Pancreas (tissue), 10 donors: ENCODE data around the gene ICAM4. TPM values are rescaled to one million over a fixed set of nuclear protein-coding genes. Genes with fewer than 3 reads are reported as not detected.

Experiments used
- ATAC-seq, 4 donors: fragments of 200-7000 bp; cut with Tn5 transposase; one replicate each; pipeline versions ENCODE4 v1.8.0 to v1.9.1; 2020; ENCODE audit warnings: mild to moderate bottlenecking in 4 of 4, moderate library complexity in 4 of 4
- DNase-seq, 6 donors: peaks; one replicate each; pipeline ENCODE4 v3.0.0-alpha.2; 2020
- FAIRE-seq: peaks from 2 replicates; lab custom pipeline; 2012; peaks lifted over from hg19 to GRCh38; lab: Jason Lieb, UNC
- H3K27ac ChIP-seq, 4 donors: fragments of 200-600 bp; sonication (generic); 1 replicate in 3 of 4; 2 replicates in 1 of 4; pipeline versions ENCODE4 v1.5.0 to v1.8.0; 2020
- H3K27me3 ChIP-seq, 4 donors: fragments of 200-600 bp; one replicate each; pipeline ENCODE4 v1.8.0; 2021
- H3K36me3 ChIP-seq, 3 donors: fragments of 200-600 bp; sonication (generic) in 1 of 3; one replicate each; pipeline versions ENCODE4 v1.5.0 to v1.8.0; 2020 to 2021
- H3K4me1 ChIP-seq, 3 donors: fragments of 200-600 bp; one replicate each; pipeline ENCODE4 v1.8.0; 2021
- H3K4me3 ChIP-seq, 4 donors: fragments of 200-600 bp; sonication (generic) in 2 of 4; one replicate each; pipeline versions ENCODE4 v1.5.0 to v1.8.0; 2020 to 2021
- H3K9me3 ChIP-seq, 4 donors: fragments of 200-600 bp; one replicate each; pipeline ENCODE4 v1.8.0; 2021
- WGBS, 2 donors: extraction: QIAGEN DNeasy Blood & Tissue Kit; methylation state at CpG; one replicate each; pipeline ENCODE4 v1.1.7; 2013; 5-methylcytosine and 5-hydroxymethylcytosine counted together
- intact Hi-C, 3 donors: fragments of 100-400 bp; cut with DNase I; formaldehyde crosslinking; loops; one replicate each; pipeline versions ENCODE4 v1.11.1 to v1.14.2; 2022
- polyA plus RNA-seq, 2 donors: library from polyadenylated mRNA; stranded (reverse); fragments of 200-250 nt; gene quantifications; one replicate each; pipeline ENCODE4 v1.2.3, GENCODE V29; 2013
- total RNA-seq, 6 donors: library from RNA; stranded (reverse); fragmentation: NEBNext Ultra II Directional in 4 of 6; extraction: Animal tissue kit (Norgen Biotek cat#: 25700) in 4 of 6; gene quantifications; one replicate each; pipeline versions ENCODE4 v1.2.1 to v1.2.4, GENCODE V29; 2021 to 2023
- TF ChIP-seq, protein P1 (sequence below), 4 donors: fragments of 200-600 bp; sonication (generic) in 3 of 4; IDR thresholded peaks; one replicate each; pipeline versions ENCODE4 v1.5.0 to v1.8.0; 2021; ENCODE audit warnings: antibody characterized with exemption in 4 of 4
- donor health status: healthy with polysubstance abuse.
- donor health status: DM: no; HTN: no; CAD: no; lungs with moderate emphysema.
- donor health status: DM: no; HTN: no; CAD: no.
- donor health status: control.
- donor health status: control.
- donor health status: Bipolar disorder and iron deficiency.
- donor health status: DM: yes; HTN: yes; CAD: no.
- donor health status: DM: no; HTN: no; CAD: no.
- donor health status: DM: no; HTN: no; CAD: no.
- donor health status: DM: yes; HTN: yes; CAD: no.

ICAM4 gene
- total and polyA plus RNA-seq, 8 donors: 0.13 to 0.56 (median 0.21) TPM; not detected in 2

DNA sequence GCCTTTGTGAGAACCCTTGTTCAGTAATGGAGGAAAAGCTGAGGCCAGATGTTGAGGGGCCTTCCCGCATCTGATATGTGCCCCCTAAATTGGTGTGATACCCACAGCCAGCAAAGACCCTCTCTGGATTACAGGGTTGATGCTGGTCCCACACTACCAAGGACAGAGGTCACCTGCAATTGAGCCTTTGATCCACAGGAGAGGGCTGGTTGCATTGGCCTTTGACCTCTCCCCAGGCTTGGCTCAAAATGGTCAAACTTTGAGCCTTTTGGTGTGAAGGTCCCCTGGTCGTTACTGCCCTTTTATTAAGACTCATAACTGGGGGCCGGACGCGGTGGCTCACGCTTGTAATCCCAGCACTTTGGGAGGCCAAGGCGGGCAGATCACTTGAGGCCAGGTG lies 43.1 kb upstream of the ICAM4 start:
- intact Hi-C loops: no loop called here
- 89 to 90% methylated on average over 7 of the region's 7 CpGs for WGBS, 2 donors
- Histone ChIP-seq H3K27me3 (no peaks in the 10 kb centered on the region), H3K27ac (no peak overlapping the region), H3K4me3 (no peak overlapping the region), H3K36me3 (no peaks in the 10 kb centered on the region), H3K9me3 (no peaks in the 10 kb centered on the region), H3K4me1 (no peaks in the 10 kb centered on the region)
- DNase-seq (no peak), FAIRE-seq (no peak), ATAC-seq (no peak)
- TF ChIP-seq, protein P1, sequence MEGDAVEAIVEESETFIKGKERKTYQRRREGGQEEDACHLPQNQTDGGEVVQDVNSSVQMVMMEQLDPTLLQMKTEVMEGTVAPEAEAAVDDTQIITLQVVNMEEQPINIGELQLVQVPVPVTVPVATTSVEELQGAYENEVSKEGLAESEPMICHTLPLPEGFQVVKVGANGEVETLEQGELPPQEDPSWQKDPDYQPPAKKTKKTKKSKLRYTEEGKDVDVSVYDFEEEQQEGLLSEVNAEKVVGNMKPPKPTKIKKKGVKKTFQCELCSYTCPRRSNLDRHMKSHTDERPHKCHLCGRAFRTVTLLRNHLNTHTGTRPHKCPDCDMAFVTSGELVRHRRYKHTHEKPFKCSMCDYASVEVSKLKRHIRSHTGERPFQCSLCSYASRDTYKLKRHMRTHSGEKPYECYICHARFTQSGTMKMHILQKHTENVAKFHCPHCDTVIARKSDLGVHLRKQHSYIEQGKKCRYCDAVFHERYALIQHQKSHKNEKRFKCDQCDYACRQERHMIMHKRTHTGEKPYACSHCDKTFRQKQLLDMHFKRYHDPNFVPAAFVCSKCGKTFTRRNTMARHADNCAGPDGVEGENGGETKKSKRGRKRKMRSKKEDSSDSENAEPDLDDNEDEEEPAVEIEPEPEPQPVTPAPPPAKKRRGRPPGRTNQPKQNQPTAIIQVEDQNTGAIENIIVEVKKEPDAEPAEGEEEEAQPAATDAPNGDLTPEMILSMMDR (IDR thresholded peaks at IDR 0.05): no peak

DNA sequence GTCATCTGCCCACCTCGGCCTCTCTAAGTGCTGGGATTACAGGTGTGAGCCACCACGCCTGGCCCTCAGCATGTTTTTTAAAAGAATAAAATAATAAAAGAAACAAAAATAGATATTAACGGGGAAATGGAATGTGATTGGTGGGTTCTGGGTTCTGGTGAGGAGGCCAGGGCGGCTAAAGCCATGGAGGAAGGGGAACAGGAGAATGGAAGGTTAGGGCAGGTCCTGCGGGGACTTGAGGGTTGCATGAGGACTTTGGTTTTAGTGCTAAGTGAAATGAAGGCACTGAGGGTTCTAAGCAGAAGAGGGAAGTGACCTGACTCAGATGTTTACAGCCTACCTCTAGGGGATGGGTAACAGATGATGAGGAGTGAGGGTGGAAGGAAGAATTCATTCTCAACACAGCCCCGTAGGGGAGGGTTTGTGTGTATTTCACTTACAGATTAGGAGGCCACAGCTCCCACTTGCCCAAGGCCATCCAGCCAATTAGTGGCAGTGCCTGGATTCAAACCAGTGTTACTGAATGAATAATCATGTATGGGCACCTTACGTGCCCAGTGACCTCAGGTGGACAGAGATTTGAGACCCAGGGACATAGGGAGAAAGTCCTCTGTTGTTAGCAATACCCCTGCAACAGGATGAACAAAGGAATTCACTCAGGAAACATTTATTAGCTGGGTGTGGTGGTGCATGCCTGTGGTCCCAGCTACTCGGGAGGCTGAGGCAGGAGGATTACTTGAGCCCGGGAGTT lies 41.4 kb upstream of the ICAM4 start:
- intact Hi-C loops: no loop called here
- Histone ChIP-seq H3K9me3 (no peaks in the 10 kb centered on the region), H3K36me3 (no peaks in the 10 kb centered on the region), H3K27ac (no peak overlapping the region), H3K27me3 (no peaks in the 10 kb centered on the region), H3K4me1 (no peaks in the 10 kb centered on the region), H3K4me3 (no peak overlapping the region)
- 70 to 75% methylated on average over 9 of the region's 9 CpGs for WGBS, 2 donors
- TF ChIP-seq, protein P1 (IDR thresholded peaks at IDR 0.05): no peak
- FAIRE-seq: no peak
- ATAC-seq: no peak
- no peak for DNase-seq

DNA sequence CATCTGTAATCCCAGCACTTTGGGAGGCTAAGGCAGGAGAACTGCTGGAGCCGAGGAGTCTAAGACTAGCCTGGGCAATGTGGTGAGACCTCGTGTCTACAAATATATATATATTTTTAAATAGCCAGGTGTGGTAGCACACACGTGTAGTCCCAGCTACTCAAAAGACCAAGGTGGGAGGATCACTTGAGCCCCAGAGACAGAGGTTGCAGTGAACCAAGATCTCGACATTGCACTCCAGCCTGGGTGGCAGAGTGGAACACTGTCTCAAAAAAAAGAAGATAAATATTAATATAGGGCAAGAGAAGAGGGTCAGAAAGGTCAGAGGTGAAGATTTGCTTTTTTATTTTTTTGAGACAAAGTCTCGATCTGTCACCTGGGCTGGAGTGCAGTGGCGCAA lies 40.2 kb upstream of the ICAM4 start:
- Histone ChIP-seq H3K36me3 (no peaks in the 10 kb centered on the region), H3K4me1 (no peaks in the 10 kb centered on the region), H3K27ac (no peak overlapping the region), H3K9me3 (no peaks in the 10 kb centered on the region), H3K4me3 (no peak overlapping the region), H3K27me3 (no peaks in the 10 kb centered on the region)
- ATAC-seq (no peak), FAIRE-seq (no peak), DNase-seq (no peak)
- 70 to 77% methylated on average over 6 of the region's 6 CpGs for WGBS, 2 donors
- intact Hi-C loops: no loop called here
- TF ChIP-seq, protein P1 (IDR thresholded peaks at IDR 0.05): no peak

DNA sequence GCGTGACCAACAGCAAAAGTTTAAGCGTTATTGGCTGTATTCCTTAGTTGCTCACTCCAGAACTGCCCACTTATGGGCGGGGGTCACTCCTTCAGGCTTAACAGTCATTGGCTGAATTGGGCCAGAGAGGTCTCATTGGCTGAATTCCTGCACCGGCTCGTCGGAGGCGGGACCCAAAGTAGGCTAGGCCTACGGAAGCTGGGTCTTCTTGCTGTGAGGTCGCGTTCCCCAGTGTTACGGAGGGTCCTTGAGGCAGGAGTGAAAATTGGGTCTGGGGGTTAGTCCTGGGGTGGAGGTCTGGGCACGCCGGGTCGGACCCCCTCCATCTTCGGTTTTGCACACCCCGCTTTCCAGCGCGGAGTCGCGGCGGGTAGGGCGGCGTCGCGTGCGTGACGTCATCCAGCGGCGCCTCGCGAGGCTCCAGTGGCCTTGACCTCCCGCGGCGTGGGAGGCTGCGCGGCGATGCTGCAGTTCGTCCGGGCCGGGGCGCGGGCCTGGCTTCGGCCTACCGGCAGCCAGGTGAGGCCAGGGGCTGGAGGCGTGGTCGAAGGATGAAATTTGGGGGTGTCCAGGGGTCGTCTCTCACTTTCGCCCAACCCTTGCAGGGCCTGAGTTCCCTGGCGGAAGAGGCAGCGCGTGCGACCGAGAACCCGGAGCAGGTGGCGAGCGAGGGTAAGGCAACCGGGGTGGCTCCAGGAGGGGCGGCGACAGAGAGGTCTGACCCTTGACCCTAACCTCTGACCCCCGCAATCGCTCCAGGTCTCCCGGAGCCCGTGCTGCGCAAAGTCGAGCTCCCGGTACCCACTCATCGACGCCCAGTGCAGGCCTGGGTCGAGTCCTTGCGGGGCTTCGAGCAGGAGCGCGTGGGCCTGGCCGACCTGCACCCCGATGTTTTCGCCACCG lies 34.7 kb upstream of the ICAM4 start, which contains the start of gene MRPL4:
MRPL4 (plus strand) TSS at position 423 of the 903 bp plus-strand sequence; CDS start at position 463, 40 bp downstream.
- WGBS, 2 donors: 1 to 2% methylated on average over 72 to 77 of the region's 77 CpGs
- peak; percentile 98 for FAIRE-seq
- DNase-seq: peak; percentile 90 to 97 (median 96)
- TF ChIP-seq, protein P1 (IDR thresholded peaks at IDR 0.05): no peak
- Histone ChIP-seq H3K27ac (peak within 1 kb of the TSS; percentile 34 to 68 (median 55)), H3K4me1 (peaks cover 0 to 4% (median 3%) of the 10 kb centered on the region in 3 donors), H3K9me3 (no peaks in the 10 kb centered on the region), H3K27me3 (no peaks in the 10 kb centered on the region), H3K36me3 (peaks cover 0 to 5% (median 0%) of the 10 kb centered on the region in 3 donors), H3K4me3 (peak within 1 kb of the TSS; percentile 52 to 99 (median 72))
- intact Hi-C loops: no loop called here
- peak; percentile 94 to 96 (median 94) for ATAC-seq
